Measurements from ENCODE around the gene CCDC86. TPM values are rescaled to one million over a fixed set of nuclear protein-coding genes. Genes with fewer than 3 reads are reported as not detected.

CCDC86 gene
- total RNA-seq, 1 experiment from 2014 or later: 55.9 TPM

GRCh38 chr11:60889869-60890311 lies 48.0 kb downstream of the CCDC86 start:
- Mint-ChIP-seq H3K27ac (ENCODE audit: unreplicated experiment) (peak overlapping the region; percentile 3), H3K27me3 (ENCODE audit: insufficient read depth, unreplicated experiment) (no peaks in the 10 kb centered on the region), H3K4me3 (ENCODE audit: unreplicated experiment) (no peak overlapping the region), H3K36me3 (ENCODE audit: insufficient read depth, unreplicated experiment) (peaks cover 39% of the 10 kb centered on the region), H3K9me3 (ENCODE audit: unreplicated experiment) (no peaks in the 10 kb centered on the region), H3K4me1 (ENCODE audit: low read depth, unreplicated experiment) (peaks cover 7% of the 10 kb centered on the region)
- CTCF ChIA-PET: interaction anchor here (1.0 to 1.4 kb wide), 4 partner anchors 9 to 114 kb away, joined by 3 to 11 read pairs (median 5); no protein-coding TSS in a partner anchor
- peak in 1 of 2 experiments; percentile 31 for DNase-seq
- Histone ChIP-seq H3K9me3 (no peaks in the 10 kb centered on the region), H3K27me3 (replicated peaks; ENCODE audit: control insufficient read depth, insufficient read depth, low read length) (no peaks in the 10 kb centered on the region), H3K36me3 (ENCODE audit: control insufficient read depth, insufficient read depth, low read length) (no peaks in the 10 kb centered on the region), H3K4me1 (no peaks in the 10 kb centered on the region), H3K4me3 (ENCODE audit: low read depth, low read length) (no peak overlapping the region)
- intact Hi-C loops (cut with micrococcal nuclease; ENCODE audit: unreplicated experiment): no loop called here
- no peak for TF ChIP-seq CTCF (IDR thresholded peaks at IDR 0.05; ENCODE audit: insufficient read depth in 1 of 2, low read depth in 1 of 2, low read length in 1 of 2, severe bottlenecking in 1 of 2, unreplicated experiment in 1 of 2)
- POLR2A ChIA-PET: no interaction called here
- BruUV-seq (replicated peaks): no TSS peak

GRCh38 chr11:60890696-60891095 lies 48.8 kb downstream of the CCDC86 start:
- intact Hi-C loops (cut with micrococcal nuclease; ENCODE audit: unreplicated experiment): no loop called here
- Histone ChIP-seq H3K9me3 (no peaks in the 10 kb centered on the region), H3K36me3 (ENCODE audit: control insufficient read depth, insufficient read depth, low read length) (no peaks in the 10 kb centered on the region), H3K4me1 (no peaks in the 10 kb centered on the region), H3K4me3 (ENCODE audit: low read depth, low read length) (no peak overlapping the region), H3K27me3 (replicated peaks; ENCODE audit: control insufficient read depth, insufficient read depth, low read length) (no peaks in the 10 kb centered on the region)
- no TSS peak for BruUV-seq (replicated peaks)
- H3K27ac Mint-ChIP-seq (ENCODE audit: unreplicated experiment): no peak overlapping the region
- no peak for TF ChIP-seq CTCF (IDR thresholded peaks at IDR 0.05; ENCODE audit: insufficient read depth in 1 of 2, low read depth in 1 of 2, low read length in 1 of 2, severe bottlenecking in 1 of 2, unreplicated experiment in 1 of 2)
- H3K27me3 Mint-ChIP-seq (ENCODE audit: insufficient read depth, unreplicated experiment): no peaks in the 10 kb centered on the region
- POLR2A ChIA-PET: interaction anchor here (0.6 to 0.7 kb wide), 2 partner anchors 9 to 37 kb away, joined by 3 to 4 read pairs; no protein-coding TSS in a partner anchor
- H3K9me3 Mint-ChIP-seq (ENCODE audit: unreplicated experiment): no peaks in the 10 kb centered on the region
- CTCF ChIA-PET: interaction anchor here (0.7 kb wide), 1 partner anchor 9 kb away, joined by 3 read pairs; no protein-coding TSS in a partner anchor
- H3K4me3 Mint-ChIP-seq (ENCODE audit: unreplicated experiment): no peak overlapping the region
- peaks cover 46% of the 10 kb centered on the region for H3K36me3 Mint-ChIP-seq (ENCODE audit: insufficient read depth, unreplicated experiment)
- H3K4me1 Mint-ChIP-seq (ENCODE audit: low read depth, unreplicated experiment): peaks cover 7% of the 10 kb centered on the region
- no peak for DNase-seq

DNA sequence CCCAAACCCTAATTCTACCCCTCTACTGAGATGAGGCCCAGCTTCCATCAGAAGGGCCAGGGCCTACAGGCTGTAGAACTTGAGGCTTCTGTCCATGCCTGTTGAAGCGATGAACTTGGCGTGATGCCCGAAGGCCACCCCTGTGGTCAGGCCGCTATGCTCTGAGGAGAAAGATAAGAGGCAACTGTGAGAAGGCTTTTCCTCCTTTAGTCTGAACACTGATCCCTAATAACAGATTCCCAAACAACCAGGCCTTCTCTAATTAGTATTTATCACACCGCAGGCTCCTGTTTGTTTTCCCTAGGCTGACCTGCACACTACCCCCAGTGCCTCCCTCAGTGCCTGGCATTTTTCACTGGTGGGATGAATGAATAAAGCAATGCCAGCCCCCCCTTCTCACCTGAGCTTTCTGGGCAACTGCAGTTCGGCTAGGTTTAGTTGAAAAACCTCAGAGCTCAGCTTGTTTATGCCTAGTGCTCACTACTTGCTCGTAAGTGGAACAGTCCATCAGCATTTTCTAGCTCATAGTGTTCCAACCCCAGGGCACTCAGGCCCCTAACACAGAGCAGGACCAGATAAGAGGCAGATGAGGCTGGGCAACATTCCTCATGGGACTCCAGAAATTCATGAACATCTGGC lies 49.3 kb downstream of the CCDC86 start:
- Mint-ChIP-seq H3K27ac (ENCODE audit: unreplicated experiment) (no peak overlapping the region), H3K36me3 (ENCODE audit: insufficient read depth, unreplicated experiment) (peaks cover 51% of the 10 kb centered on the region), H3K27me3 (ENCODE audit: insufficient read depth, unreplicated experiment) (no peaks in the 10 kb centered on the region), H3K9me3 (ENCODE audit: unreplicated experiment) (no peaks in the 10 kb centered on the region), H3K4me1 (ENCODE audit: low read depth, unreplicated experiment) (peaks cover 7% of the 10 kb centered on the region), H3K4me3 (ENCODE audit: unreplicated experiment) (no peak overlapping the region)
- no peaks in the 10 kb centered on the region for H3K4me1 ChIP-seq
- no peaks in the 10 kb centered on the region for H3K9me3 ChIP-seq
- no peaks in the 10 kb centered on the region for H3K27me3 ChIP-seq (replicated peaks; ENCODE audit: control insufficient read depth, insufficient read depth, low read length)
- no TSS peak for BruUV-seq (replicated peaks)
- CTCF ChIA-PET: interaction anchor here (0.6 to 0.7 kb wide), 2 partner anchors 8 to 132 kb away, joined by 3 read pairs; no protein-coding TSS in a partner anchor
- POLR2A ChIA-PET: interaction anchor here (0.6 to 0.7 kb wide), 2 partner anchors 8 to 37 kb away, joined by 3 to 4 read pairs; no protein-coding TSS in a partner anchor
- no peak for DNase-seq
- no peak for TF ChIP-seq CTCF (IDR thresholded peaks at IDR 0.05; ENCODE audit: insufficient read depth in 1 of 2, low read depth in 1 of 2, low read length in 1 of 2, severe bottlenecking in 1 of 2, unreplicated experiment in 1 of 2)
- no peak overlapping the region for H3K4me3 ChIP-seq (ENCODE audit: low read depth, low read length)
- intact Hi-C loops (cut with micrococcal nuclease; ENCODE audit: unreplicated experiment): no loop called here
- peaks cover under 1% of the 10 kb centered on the region for H3K36me3 ChIP-seq (ENCODE audit: control insufficient read depth, insufficient read depth, low read length)

Measured in Caco-2 (cell line).